GM20431 (cell line): ENCODE results near the gene GOLGA6L6.
"Not testable (repeated sequence)": the region's sequence is repeated elsewhere in the genome, so short reads cannot be mapped to it uniquely, and the experiment has no call there.

Source experiments
- in situ Hi-C: fragments of 300-500 bp; cut with MseI, MboI; formaldehyde crosslinking; loops from one replicate; pipeline ENCODE4 v1.15.0; 2020; ENCODE audit warnings: low sequenced_read_pairs; ENCODE audit not compliant: unreplicated experiment

GOLGA6L6 gene, protein sequence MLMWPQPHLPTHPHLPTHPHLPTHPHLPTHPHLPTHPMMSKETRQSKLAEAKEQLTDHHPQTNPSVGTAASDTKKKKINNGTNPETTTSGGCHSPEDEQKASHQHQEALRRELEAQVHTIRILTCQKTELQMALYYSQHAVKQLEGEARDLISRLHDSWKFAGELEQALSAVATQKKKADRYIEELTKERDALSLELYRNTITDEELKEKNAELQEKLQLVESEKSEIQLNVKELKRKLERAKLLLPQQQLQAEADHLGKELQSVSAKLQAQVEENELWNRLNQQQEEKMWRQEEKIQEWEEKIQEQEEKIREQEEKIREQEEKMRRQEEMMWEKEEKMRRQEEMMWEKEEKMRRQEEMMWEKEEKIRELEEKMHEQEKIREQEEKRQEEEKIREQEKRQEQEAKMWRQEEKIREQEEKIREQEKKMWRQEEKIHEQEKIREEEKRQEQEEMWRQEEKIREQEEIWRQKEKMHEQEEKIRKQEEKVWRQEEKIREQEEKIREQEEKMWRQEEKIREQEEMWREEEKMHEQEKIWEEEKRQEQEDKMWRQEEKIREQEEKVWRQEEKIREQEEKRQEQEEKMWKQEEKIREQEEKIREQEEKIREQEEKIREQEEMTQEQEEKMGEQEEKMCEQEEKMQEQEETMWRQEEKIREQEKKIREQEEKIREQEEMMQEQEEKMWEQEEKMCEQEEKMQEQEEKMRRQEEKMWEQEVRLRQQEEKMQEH

GRCh38 chr15:20541700-20542099 is at the start of gene GOLGA6L6:
Gene GOLGA6L6 (minus strand): TSS chr15:20541800. CDS start chr15:20541709, 91 bp downstream.
- in situ Hi-C loops, result not testable (repeated sequence)

GRCh38 chr15:20590069-20590468 is 48.5 kb upstream of the GOLGA6L6 start:
- in situ Hi-C loops, result not testable (repeated sequence)

DNA sequence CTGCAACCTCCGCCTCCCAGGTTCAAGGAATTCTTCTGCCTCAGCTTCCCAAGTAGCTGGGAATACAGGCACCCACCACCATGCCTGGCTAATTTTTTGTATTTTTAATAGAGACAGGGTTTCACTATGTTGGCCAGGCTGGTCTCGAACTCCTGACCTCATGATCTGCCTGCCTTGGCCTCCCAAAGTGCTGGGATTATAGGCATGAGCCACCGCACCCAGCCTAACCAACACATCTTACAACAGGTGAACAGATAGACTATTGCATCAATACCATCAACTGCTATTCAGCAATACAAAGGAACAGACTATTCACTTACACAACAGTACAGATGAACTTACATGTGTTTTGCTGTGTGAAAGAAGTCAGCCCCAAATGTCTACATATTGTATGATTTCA is 45.2 kb upstream of the GOLGA6L6 start:
- in situ Hi-C loops, result not testable (repeated sequence)

DNA sequence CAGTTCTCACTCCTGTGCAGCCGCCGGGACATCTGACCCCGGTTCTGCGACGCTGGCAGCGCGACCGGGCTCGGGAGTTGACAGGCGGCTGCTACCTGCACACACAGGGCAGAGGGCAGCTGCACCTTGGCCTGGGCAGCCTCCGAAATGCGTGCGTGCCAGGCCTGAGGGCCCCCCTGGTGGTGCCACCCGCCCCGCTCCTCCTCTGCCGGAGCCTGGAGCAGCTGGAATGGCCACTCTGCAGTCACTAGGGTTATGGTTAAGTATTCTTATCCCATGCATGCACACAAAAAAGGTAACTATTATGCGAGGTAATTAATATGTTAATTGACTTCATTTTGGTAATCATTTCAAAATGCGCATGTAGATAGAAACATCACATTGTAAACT is 41.1 kb upstream of the GOLGA6L6 start:
- in situ Hi-C loops, result not testable (repeated sequence)

DNA sequence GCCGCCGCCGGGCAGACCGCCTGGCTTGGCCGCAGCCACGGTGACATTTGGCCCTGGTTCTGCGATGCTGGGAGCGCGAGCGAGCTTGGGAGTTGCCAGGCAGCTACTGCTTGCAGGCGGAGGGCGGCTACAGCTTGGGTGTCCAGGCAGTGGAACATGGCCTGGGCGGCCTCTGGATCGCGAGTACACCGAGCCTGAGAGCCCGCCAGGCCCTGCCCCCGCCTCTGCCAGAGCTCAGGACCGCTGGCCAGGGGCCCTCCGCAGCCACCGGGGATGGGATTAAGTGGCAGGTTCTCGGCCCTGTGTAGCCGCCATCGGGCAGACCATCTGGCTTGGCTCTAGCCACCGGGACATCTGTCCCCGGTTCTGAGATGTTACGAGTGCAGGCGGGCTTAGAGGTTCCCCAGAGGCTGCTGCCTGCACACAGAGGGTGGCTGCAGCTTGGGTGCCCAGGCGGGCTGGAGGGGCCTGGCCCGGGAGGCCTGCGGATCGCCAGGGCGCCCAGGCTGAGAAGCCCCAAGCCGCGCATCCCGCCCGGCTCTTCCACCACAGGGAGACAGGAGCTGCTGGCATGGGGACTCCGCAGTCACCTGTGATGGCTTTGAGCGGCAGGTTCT is 40.6 kb upstream of the GOLGA6L6 start:
- in situ Hi-C loops, result not testable (repeated sequence)

- in situ Hi-C loops, result not testable (repeated sequence)
These were observed 39.9 kb upstream of the GOLGA6L6 start for GRCh38 chr15:20581261-20582108.

GRCh38 chr15:20579662-20580061 is 38.1 kb upstream of the GOLGA6L6 start:
- in situ Hi-C loops, result not testable (repeated sequence)

DNA sequence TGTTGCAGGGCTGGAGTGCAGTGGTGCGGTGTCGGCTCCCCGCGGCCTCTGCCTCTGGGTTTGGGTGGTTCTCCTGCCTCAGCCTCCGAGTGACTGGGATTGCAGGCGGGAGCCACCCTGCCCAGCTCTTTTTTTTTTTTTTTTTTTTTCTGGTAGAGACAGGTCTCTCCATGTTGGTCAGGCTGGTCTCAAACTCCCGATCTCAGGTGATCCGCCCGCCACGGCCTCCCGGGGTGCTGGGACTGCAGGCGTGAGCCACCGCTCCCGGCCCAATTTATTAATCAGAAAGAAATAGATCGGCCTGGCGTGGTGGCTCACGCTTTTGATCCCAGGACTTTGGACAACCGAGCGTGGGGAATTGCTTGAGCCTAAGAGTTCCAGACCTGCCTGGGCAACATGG is 9.7 kb upstream of the GOLGA6L6 start:
- in situ Hi-C loops, result not testable (repeated sequence)

GRCh38 chr15:20505926-20506658 is 35.5 kb downstream of the GOLGA6L6 start:
- in situ Hi-C loops, result not testable (repeated sequence)

GRCh38 chr15:20502839-20503238 is 38.8 kb downstream of the GOLGA6L6 start:
- in situ Hi-C loops, result not testable (repeated sequence)

- in situ Hi-C loops, result not testable (repeated sequence)
These were observed 39.9 kb downstream of the GOLGA6L6 start for GRCh38 chr15:20501512-20502222.

- in situ Hi-C loops, result not testable (repeated sequence)
These were observed 43.8 kb downstream of the GOLGA6L6 start for GRCh38 chr15:20497781-20498180.

GRCh38 chr15:20493035-20493434 is 48.6 kb downstream of the GOLGA6L6 start:
- in situ Hi-C loops, result not testable (repeated sequence)

DNA sequence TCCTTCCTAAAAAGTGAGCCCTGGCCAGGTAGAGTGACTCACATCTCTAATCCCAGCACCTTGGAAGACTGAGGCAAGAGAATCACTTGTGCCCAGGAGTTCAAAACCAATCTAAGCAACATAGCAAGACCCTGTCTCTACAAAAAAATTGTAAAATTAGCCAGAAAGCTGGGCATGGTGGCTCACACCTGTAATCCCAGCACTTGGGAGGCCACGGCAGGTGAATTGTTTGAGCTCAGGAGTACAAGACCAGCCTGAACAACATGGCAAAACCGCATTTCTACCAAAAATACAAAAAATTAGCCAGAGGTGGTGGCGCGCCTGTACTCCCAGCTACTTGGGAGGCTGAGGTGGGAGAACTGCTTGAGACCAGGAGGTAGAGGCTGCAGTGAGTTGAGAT is 49.0 kb downstream of the GOLGA6L6 start:
- in situ Hi-C loops, result not testable (repeated sequence)

DNA sequence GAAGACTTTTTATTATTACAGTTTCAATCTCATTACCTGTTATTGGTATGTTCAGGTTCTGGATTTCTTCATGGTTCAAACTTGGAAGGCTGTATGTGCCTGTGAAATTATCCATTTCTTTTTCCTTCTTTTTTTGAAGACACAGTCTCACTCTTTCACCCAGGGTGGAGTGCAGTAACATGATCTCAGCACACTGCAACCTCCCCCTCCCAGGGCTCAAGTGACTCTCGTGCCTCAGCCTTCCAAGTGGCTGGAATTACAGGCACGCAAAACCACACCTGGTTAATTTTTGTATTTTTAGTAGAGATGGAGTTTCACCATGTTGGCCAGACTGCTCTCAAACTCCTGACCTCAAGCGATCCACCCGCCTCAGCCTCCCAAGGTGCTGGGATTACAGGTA is 52.3 kb downstream of the GOLGA6L6 start:
- in situ Hi-C loops, result not testable (repeated sequence)
